ENCODE results near the gene ADO.

DNA sequence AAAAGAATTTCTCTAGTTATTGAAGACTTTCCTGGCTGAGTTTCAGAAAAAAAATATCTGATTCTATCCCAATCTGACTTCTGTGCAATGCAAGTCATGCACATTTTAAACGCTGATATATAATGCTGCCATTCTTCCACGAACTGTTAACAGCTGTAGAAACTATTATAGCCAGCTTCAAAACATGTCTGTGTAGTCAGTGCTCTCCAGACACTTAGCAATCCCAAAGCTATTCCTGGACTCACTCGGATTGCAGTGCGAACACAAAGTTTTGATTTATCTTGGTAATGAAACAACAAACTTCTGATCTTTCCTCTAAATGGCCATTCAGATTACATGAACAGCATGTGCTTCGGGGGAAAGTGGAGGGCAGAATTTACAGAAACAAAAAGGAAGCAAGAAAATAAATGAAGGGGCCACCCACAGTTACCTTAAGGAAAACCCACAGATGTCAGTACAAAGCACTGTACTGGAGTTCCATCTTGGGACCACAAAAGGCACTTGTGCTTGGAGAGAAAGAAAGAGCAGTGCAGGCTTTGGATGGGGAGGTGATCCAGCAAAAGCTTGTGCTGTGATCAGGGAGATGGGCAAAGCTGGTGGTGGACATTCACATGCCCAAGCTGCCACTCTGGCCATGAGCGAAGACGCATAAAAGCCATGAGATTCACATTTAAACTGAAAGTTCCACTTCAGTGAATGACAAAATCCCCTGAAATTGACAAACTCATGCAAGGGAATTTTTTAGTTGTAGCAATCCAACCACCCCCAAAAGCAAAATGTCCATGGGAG, 32.1 kb upstream of the ADO start:
- TF ChIP-seq, protein P1, sequence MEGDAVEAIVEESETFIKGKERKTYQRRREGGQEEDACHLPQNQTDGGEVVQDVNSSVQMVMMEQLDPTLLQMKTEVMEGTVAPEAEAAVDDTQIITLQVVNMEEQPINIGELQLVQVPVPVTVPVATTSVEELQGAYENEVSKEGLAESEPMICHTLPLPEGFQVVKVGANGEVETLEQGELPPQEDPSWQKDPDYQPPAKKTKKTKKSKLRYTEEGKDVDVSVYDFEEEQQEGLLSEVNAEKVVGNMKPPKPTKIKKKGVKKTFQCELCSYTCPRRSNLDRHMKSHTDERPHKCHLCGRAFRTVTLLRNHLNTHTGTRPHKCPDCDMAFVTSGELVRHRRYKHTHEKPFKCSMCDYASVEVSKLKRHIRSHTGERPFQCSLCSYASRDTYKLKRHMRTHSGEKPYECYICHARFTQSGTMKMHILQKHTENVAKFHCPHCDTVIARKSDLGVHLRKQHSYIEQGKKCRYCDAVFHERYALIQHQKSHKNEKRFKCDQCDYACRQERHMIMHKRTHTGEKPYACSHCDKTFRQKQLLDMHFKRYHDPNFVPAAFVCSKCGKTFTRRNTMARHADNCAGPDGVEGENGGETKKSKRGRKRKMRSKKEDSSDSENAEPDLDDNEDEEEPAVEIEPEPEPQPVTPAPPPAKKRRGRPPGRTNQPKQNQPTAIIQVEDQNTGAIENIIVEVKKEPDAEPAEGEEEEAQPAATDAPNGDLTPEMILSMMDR (IDR thresholded peaks at IDR 0.05; ENCODE audit: poor library complexity) = no peak
- no peak for TF ChIP-seq EZH2 (IDR thresholded peaks at IDR 0.05; ENCODE audit: borderline replicate concordance)
- no peak for TF ChIP-seq EZH2phosphoT487 (IDR thresholded peaks at IDR 0.05; ENCODE audit: low read depth, severe bottlenecking, unreplicated experiment)
